GM12891 (cell line): Measurements from ENCODE around the gene FYB1.
A peak's percentile ranks its signal among the peaks of the same experiment; 100 is the strongest.
"Not testable (repeated sequence)": the region's sequence is repeated elsewhere in the genome, so short reads cannot be mapped to it uniquely, and the experiment has no call there.

Source experiments
- DNase-seq: peaks from one replicate; pipeline ENCODE4 v3.0.0; 2011; ENCODE audit warnings: low spot score; ENCODE audit not compliant: insufficient read length
- FAIRE-seq: peaks from 2 replicates; lab custom pipeline; 2011; peaks lifted over from hg19 to GRCh38; lab: Jason Lieb, UNC
- PAX5 ChIP-seq: IDR thresholded peaks from 2 replicates; pipeline ENCODE4 v1.6.1; 2011; ENCODE audit warnings: low read length, moderate library complexity, mild to moderate bottlenecking; ENCODE audit not compliant: insufficient read depth, severe bottlenecking
- POLR2A ChIP-seq: IDR thresholded peaks from 2 replicates; pipeline ENCODE4 v1.6.1; 2011; ENCODE audit warnings: low read depth, low read length, control low read depth
- POLR2AphosphoS5 ChIP-seq: IDR thresholded peaks from 2 replicates; pipeline ENCODE4 v1.6.1; 2011; ENCODE audit warnings: low read depth, low read length, control low read depth
- POU2F2 ChIP-seq: IDR thresholded peaks from 2 replicates; pipeline ENCODE4 v1.6.1; 2011; ENCODE audit warnings: low read depth, mild to moderate bottlenecking, control low read depth, low read length, moderate library complexity
- SPI1 ChIP-seq: IDR thresholded peaks from 2 replicates; pipeline ENCODE4 v1.6.1; 2011; ENCODE audit warnings: low read depth, low read length, control low read depth
- TAF1 ChIP-seq: IDR thresholded peaks from 2 replicates; pipeline ENCODE4 v1.6.1; 2011; ENCODE audit warnings: low read depth, low read length, control low read depth

FYB1 gene

DNA sequence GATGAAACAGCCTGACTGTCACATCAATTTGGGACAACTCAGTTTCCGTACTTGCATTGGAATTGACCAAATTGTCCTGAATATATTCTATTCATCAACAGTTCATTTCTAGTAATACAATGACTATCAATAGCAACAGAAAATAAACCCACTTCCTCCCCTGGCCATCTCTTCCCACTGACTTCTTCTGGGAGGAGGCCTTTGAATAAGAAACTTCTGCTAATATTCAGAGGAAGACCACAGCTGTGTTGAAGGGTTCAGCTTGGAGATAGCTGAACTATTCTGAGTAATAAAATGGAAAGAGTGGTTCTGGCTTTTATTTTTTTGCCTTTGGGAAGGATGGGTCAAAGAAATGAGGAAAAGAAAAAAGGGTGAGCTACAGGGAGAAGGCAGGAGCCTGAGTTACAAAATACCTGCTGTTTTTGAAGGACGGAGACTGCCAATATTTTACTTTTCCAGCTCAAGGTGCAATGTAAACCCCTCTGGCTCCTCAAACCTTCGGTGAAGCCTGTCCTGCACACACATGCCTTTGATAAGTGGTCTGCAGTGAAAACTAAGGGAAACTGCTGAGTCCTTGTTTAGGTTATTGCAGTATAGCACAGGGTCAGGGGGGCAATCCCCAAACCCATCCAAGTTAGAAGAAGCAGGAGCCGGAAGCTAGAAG is 29.9 kb downstream of the FYB1 start:
- TF ChIP-seq POLR2A (no peak), SPI1 (peak; percentile 42; the same call in 1 of the 2 replicates)
- DNase-seq (no peak), FAIRE-seq (no peak)

DNA sequence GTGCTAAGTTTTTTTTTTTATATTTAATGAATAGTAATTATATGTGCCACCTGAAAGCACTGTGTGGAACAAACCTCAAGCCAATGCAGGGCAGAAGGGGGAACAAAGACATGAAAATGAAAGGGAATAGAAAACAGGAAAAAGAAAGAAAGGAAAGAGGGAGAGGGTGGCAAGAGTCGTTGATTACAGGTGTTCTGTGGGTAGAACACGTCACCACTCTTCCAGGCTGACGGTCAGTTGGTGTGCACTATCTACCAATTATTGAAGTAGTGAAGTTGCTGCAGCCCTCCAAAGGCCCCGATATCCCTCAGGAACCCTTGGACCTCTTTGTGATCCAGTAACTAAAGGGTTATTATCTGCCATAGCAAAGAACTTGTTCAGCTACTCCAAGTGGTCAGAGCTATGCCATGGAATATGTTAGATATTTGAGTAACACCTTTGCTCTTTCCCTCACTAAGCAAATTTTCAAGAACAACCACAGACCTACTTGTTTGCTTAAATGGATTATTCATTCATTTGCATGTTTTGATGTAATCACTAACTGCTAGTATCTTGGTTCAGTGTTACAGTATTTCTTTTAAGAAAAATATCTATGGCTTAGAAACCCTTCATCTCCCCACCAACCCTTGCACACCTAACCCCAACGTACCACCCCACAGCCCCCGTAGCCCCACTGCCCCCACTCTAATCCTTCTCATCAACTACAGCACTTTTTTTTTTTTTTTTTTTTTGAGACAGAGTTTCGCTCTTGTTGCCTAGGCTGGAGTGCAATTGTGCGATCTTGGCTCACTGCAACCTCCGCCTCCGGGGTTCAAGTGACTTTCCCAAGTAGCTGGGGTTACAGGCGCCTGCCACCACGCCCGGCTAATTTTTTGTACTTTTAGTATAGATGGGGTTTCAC is 31.3 kb downstream of the FYB1 start:
- no peak for FAIRE-seq
- TF ChIP-seq POU2F2 (no peak), PAX5 (no peak), POLR2A (no peak), POLR2AphosphoS5 (no peak), SPI1 (no peak), TAF1 (no peak)
- no peak for DNase-seq

DNA sequence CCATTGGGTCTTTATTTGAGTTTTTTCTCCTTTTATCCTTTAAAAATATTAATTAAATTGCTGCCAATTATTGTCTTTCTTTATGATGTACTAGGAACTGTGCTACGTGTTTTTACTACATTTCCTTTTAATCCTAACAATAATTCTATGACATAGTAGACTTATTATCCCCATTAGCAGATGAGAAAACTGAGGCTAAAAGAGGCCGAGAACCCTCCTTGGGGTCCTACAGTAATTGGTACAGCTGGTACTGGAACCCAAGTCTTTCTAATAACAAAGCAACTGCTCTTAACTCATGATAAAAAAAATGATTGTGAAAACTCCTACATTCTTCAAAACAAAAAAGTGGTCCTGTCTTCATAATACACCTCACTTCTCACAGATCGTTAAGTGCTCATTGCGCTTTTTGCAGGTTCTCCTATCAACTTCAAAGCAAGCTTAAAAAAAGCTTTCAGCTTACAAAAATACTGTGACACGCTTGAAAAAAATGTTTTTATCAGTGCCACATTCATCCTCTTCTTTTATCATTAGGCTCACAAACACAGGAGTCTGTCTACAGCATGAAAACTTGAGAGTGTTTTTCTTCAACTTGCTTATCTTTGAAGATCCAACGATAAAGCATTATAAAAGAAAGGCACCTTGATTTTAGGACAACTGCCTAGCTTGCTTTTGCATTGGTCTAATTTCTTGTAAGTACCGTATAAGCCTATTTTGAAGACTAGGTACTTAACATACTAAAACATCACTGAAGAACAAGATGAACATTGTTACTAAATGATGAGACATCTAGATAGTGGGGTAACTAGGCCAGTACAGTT is 32.4 kb downstream of the FYB1 start:
- no peak for FAIRE-seq
- TF ChIP-seq POLR2A = no peak
- no peak for DNase-seq

DNA sequence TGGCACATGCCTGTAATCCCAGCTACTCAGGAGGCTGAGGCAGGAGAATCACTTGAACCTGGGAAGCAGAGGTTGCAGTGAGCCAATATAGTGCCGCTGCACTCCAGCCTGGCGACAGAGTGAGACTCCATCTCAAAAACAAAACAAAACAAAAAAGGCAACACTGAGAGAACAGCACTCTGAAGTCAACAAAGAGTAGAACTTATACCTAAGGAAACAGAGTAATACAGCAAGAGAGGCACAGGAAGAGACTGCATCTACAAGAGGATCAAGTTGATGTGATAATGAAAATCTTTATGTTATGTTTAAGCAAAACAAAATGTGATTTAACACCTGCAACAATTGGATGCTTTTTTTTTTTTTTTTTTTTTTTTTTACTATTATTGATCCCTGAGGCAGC is 33.1 kb downstream of the FYB1 start:
- no peak for FAIRE-seq
- DNase-seq = no peak
- TF ChIP-seq POLR2AphosphoS5 (no peak), POLR2A (no peak), TAF1 (no peak), SPI1 (no peak), PAX5 (no peak), POU2F2 (no peak)

DNA sequence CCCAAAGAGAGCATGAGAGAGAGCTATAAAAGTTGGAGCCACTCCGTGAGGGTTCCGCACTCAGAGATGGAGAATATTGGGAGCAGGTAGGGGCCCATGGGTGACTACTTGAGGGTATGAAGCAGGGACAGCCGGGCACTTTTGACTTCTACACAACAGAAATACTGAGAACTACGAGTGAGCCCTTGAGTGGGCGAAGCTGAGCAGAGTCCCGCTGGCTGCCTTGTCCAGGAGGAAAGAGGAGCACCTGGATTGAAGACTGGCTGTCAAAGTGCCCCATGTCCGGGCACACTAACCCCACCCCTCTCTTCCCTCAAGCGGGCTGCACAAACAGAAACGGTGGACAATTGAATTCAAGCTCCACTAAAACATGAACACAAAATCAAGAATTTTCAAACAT is 33.6 kb downstream of the FYB1 start:
- FAIRE-seq = no peak
- DNase-seq = no peak
- TF ChIP-seq TAF1 (no peak), POLR2A (no peak), SPI1 (no peak), POU2F2 (no peak), POLR2AphosphoS5 (no peak), PAX5 (no peak)

DNA sequence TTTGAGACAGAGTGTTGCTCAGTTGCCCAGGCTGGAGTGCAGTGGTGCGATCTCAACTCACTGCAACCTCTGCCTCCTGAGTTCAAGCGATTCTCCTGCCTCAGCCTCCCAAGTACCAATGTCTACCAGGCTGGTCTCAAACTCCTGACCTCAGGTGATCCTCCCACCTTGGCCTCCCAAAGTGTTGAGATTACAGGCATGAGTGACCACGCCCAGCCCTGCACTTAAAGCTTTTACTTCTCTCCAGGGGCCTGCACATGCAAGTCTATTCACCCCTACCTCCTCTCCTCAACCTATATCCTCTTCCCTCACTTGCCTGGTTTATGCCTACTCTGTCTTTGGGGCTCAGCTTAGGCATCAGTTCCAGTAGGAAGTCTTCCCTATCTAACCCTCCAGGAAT is 39.8 kb downstream of the FYB1 start:
- not testable (repeated sequence) for FAIRE-seq, DNase-seq

DNA sequence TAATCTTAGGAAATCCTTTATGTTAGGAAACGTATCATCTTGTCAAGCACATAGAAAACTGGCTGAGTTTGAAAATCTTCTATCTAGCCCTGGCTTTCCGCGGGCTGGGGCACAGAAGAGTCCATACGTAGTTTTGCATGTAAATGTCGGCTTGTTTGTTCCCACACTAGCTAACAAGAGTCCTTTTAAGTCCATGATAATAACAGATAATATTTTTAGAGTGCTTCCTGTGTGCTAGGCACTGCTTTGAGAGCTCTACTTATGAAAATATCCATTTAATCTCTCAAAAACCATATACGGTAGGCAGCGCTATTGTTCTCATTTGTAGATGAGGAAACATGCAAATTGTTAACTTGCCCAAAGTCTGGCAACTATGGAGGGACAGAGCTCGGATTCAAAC is 40.5 kb downstream of the FYB1 start:
- TF ChIP-seq TAF1 (no peak), POLR2AphosphoS5 (no peak), SPI1 (no peak), PAX5 (no peak), POU2F2 (no peak), POLR2A (no peak)
- no peak for FAIRE-seq
- no peak for DNase-seq

DNA sequence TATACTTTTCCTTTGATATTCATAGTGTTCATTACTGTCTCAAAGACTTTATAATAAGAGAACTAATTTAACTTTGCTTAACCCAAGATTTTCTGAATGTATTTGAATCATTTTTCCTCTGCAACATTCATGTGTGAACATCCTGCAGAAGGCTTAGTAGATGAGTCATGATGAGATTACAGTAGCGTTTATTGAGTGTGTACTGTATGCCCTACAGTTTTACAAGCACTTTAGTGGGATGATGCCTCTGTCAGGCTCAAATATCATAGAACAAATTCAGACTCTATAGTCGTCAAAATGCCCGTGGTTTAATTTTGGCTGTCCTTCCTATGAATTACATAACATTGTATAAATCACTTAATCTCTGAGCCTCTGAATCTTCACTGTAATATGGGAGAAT is 41.2 kb downstream of the FYB1 start:
- no peak for DNase-seq
- TF ChIP-seq PAX5 (no peak), SPI1 (no peak), POLR2A (no peak), POU2F2 (no peak), POLR2AphosphoS5 (no peak), TAF1 (no peak)
- FAIRE-seq = peak; percentile 78

DNA sequence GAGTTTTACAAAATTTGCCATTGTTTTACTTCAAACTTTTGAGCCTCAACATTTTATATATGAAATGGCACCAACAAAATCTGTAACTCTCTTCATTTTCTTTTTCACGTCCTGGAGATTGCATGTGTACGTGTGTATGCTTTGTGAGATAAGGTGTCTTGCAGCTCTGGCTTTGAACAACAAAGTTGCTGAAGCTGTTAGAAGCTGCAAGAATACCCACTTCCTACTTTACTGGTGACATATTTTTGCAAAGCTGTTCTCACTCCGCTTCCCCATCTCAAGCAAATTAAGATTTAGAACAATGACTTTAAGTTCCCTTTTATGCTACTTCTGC is 41.8 kb downstream of the FYB1 start:
- no peak for FAIRE-seq
- no peak for DNase-seq
- no peak for TF ChIP-seq POLR2A
- no peak for TF ChIP-seq POLR2AphosphoS5
- TF ChIP-seq SPI1 = peak; percentile 86
- no peak for TF ChIP-seq POU2F2
- no peak for TF ChIP-seq PAX5
- TF ChIP-seq TAF1 = no peak
